ENCODE data around the gene DOCK8.
A peak's percentile ranks its signal among the peaks of the same experiment; 100 is the strongest.

Gene DOCK8

GRCh38 chr9:296411-296810 is 81.7 kb downstream of the DOCK8 start:
- no peak overlapping the region for H3K4me3 ChIP-seq (ENCODE audit: control insufficient read depth, low read depth, low read length)
- no peak for DNase-seq (ENCODE audit: low read depth)
- no peak for TF ChIP-seq CTCF (conservative IDR thresholded peaks at IDR 0.05; ENCODE audit: control insufficient read depth, insufficient read depth, low read depth, low read length)

GRCh38 chr9:297104-297972 is 82.7 kb downstream of the DOCK8 start:
- H3K4me3 ChIP-seq (ENCODE audit: control insufficient read depth, low read depth, low read length): no peak overlapping the region
- TF ChIP-seq CTCF (conservative IDR thresholded peaks at IDR 0.05; ENCODE audit: control insufficient read depth, insufficient read depth, low read depth, low read length): no peak
- peak; percentile 14 for DNase-seq (ENCODE audit: low read depth)

- no peak for DNase-seq (ENCODE audit: low read depth)
- TF ChIP-seq CTCF (conservative IDR thresholded peaks at IDR 0.05; ENCODE audit: control insufficient read depth, insufficient read depth, low read depth, low read length): no peak
- no peak overlapping the region for H3K4me3 ChIP-seq (ENCODE audit: control insufficient read depth, low read depth, low read length)
Measured at GRCh38 chr9:303502-303901, 88.8 kb downstream of the DOCK8 start.

- no peak for DNase-seq (ENCODE audit: low read depth)
- no peak overlapping the region for H3K4me3 ChIP-seq (ENCODE audit: control insufficient read depth, low read depth, low read length)
- no peak for TF ChIP-seq CTCF (conservative IDR thresholded peaks at IDR 0.05; ENCODE audit: control insufficient read depth, insufficient read depth, low read depth, low read length)
Measured at GRCh38 chr9:304106-304505, 89.4 kb downstream of the DOCK8 start.

GRCh38 chr9:304519-305185 is 90.0 kb downstream of the DOCK8 start:
- no peak overlapping the region for H3K4me3 ChIP-seq (ENCODE audit: control insufficient read depth, low read depth, low read length)
- no peak for DNase-seq (ENCODE audit: low read depth)
- no peak for TF ChIP-seq CTCF (conservative IDR thresholded peaks at IDR 0.05; ENCODE audit: control insufficient read depth, insufficient read depth, low read depth, low read length)

- no peak overlapping the region for H3K4me3 ChIP-seq (ENCODE audit: control insufficient read depth, low read depth, low read length)
- DNase-seq (ENCODE audit: low read depth): no peak
- TF ChIP-seq CTCF (conservative IDR thresholded peaks at IDR 0.05; ENCODE audit: control insufficient read depth, insufficient read depth, low read depth, low read length): no peak
Measured at GRCh38 chr9:306907-307306, 92.2 kb downstream of the DOCK8 start.
